Measurements from ENCODE around the gene PTPN1.
"Not testable (repeated sequence)": the region's sequence is repeated elsewhere in the genome, so short reads cannot be mapped to it uniquely, and the experiment has no call there.

The PTPN1 gene
- total RNA-seq = 109 to 153 reads per million in 2 donors

GRCh38 chr20:50509923-50510705, at the start of gene PTPN1:
Gene PTPN1 (plus strand): TSS chr20:50510383. CDS start chr20:50510528, 145 bp downstream.
- peak; percentile 97 to 99 (median 98) for DNase-seq

GRCh38 chr20:50460608-50461267, 49.4 kb upstream of the PTPN1 start:
- peak; percentile 57 to 77 (median 65) for DNase-seq

- DNase-seq = no peak
These were observed 48.0 kb upstream of the PTPN1 start for GRCh38 chr20:50462093-50462690.

GRCh38 chr20:50464026-50464724, 46.0 kb upstream of the PTPN1 start:
- peak; percentile 18 to 56 (median 33) for DNase-seq

- no peak for DNase-seq
These were observed 45.2 kb upstream of the PTPN1 start for GRCh38 chr20:50464725-50465650.

- DNase-seq = no peak
These were observed 43.0 kb upstream of the PTPN1 start for GRCh38 chr20:50467174-50467573.

GRCh38 chr20:50467718-50468356, 42.3 kb upstream of the PTPN1 start:
- peak in 1 of 5 experiments; percentile 53 for DNase-seq

GRCh38 chr20:50468378-50468798, 41.8 kb upstream of the PTPN1 start:
- DNase-seq = no peak

GRCh38 chr20:50469176-50469723, 40.9 kb upstream of the PTPN1 start:
- no peak for DNase-seq

- no peak for DNase-seq
These were observed 40.4 kb upstream of the PTPN1 start for GRCh38 chr20:50469796-50470195.

- DNase-seq = peak in 1 of 5 experiments; percentile 32
These were observed 39.8 kb upstream of the PTPN1 start for GRCh38 chr20:50470264-50470858.

GRCh38 chr20:50471231-50471630, 39.0 kb upstream of the PTPN1 start:
- peak in 1 of 5 experiments; percentile 73 for DNase-seq

GRCh38 chr20:50472693-50473664, 37.2 kb upstream of the PTPN1 start:
- peak in 1 of 5 experiments; percentile 49 for DNase-seq

GRCh38 chr20:50474356-50474755, 35.8 kb upstream of the PTPN1 start:
- not testable (repeated sequence) for DNase-seq

GRCh38 chr20:50475681-50476292, 34.4 kb upstream of the PTPN1 start:
- DNase-seq = peak in 1 of 5 experiments; percentile 29

GRCh38 chr20:50477239-50477872, 32.8 kb upstream of the PTPN1 start:
- DNase-seq = no peak

- peak; percentile 30 to 87 (median 62) for DNase-seq
These were observed 31.8 kb upstream of the PTPN1 start for GRCh38 chr20:50478162-50478990.
